GM19238 (cell line): Measurements from ENCODE around the gene KRT76.
"Not testable (repeated sequence)": the region's sequence is repeated elsewhere in the genome, so short reads cannot be mapped to it uniquely, and the experiment has no call there.

Experiments used
- DNase-seq: peaks from one replicate; pipeline ENCODE4 v3.0.0; 2011; ENCODE audit warnings: low spot score; ENCODE audit not compliant: insufficient read length

Gene KRT76

DNA sequence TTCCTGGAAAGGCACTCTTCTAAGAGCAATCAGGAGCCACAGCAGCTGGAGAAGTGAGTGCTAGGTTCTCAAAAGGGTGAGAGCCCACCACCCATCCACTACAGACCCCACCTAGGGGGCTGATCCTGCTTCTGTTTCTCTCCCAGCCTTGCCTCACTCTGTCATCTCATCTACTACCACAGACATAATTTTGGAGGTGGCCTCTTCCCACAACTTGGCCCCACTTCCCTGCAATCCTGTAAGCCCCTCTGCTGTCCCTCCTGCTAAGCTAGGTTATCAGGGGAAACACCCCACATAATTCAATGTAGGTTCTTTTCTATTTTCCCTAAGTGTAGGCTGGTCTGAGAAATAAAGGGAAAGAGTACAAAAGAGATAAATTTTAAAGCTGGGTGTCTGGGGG is 16.5 kb downstream of the KRT76 start:
- no peak for DNase-seq

- DNase-seq = no peak
Measured at GRCh38 chr12:52759695-52760094, 17.4 kb downstream of the KRT76 start.

DNA sequence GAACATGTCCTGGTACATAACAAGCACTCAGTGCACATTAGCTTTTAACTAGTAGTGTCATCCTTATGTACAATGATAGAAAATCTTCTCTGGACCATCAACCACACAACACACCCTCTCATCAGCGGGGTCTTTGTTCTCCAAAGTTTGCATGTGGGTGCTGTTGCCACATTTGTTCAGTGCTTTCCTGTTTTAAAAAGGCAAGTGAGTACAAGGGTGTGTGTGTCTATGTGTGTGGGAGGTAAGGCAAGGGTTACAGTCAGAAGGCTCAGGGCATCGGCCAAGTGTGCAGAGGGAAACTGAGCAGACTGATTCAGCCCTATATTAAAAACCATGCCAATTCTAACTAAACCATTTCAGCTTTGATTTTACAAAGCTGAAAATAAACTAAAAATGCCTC is 17.9 kb downstream of the KRT76 start:
- DNase-seq = no peak

DNA sequence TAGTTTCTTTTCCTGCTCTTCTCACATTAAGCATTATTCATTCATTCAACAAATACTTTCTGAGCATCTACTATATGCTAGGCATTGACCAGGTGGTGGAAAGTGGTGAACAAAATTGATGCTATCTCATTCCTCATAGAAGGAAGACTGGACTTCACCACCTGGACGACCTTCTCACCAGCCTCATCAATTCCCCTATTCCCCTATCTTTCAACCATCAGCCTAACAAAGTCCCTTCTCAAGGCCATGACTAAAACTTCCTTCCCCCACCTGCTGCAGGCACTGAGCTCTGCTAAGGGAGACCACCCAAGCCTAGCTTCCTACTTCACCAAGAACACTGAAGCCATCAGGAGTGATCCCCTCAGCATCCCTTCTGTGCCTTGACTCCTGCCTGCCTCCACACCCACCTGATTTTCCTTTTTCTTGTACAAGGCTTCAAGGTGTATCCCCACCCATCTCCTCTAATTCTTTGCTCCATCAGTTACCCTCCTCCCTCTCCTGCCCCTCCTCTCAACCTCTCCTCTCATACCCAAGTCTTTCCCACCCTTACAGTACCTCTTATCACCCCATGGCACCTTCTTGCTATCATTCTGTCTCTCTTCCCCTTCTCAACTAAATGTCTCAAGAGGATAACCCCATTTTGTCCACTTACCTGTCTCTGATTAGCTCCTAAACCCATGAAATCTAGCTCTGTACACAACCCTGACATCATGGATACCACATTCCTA is 19.5 kb downstream of the KRT76 start:
- DNase-seq = no peak

DNA sequence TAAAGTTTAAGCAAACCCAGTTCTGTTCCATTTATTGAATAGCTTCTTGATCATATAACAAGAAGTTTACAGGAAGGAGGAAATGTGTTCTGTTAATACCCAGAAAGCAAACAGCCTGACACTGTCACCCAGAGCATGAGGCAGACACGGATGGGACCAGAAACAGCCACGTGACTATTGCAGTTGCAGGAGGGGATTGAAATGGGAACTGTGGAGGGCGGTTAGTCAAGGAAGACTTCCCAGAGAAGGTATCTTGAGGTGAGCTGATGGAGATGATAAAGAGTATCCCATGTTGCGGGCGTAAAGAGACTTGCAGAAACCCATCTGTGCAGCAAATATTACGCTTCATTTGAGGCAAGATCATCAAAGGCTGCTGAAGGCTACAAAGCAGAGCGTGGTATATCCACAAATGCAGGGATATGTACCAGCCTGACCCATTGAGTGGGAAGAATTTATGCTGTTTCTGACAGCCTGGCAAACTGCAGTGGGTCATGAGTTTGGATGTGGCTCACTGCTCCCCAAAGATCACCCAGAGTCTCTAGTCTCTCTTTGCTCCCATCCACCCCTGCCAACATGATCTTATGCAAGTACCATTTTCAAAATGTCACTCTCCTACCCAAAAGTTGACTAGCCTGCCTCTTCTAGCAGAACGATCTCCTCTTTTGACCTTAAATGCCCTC is 20.7 kb downstream of the KRT76 start:
- DNase-seq = no peak

DNA sequence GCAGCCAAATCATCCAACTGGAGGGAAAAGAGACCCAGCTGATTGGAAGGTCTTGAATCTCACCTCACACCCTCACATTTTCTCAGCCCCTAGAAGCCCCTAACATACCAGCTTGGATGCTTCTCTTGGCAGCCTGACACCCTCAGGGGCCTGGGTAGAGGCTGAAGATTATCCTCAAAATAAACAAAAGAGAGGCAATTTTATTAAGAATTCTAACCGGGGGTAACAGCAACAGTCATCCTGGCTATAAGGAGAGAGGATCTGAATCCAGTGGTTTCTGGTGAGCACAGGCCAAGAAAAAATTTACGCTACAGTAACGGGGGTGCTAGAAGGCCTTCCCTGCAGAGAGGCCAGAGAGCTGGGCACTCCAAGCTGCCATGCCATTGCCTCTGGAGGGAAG is 21.6 kb downstream of the KRT76 start:
- no peak for DNase-seq

DNA sequence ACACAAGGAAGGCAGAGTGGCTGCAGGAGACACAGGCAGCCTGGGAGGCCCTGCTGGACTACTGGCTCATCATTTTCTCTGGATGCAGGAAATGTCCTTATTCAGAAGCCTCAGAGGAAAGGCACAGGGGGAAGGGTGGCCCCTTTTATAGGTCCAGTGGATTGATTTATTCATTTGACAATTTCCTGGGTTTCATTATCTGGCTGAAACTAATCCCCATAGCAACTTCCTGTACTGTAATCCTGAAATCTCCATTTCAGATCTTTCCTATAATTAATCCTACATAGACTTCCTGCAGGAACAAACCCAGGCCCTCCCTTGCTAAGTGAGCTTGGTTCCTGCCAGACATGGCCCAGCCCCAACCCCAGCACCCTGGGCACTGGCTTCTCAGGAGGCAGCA is 23.0 kb downstream of the KRT76 start:
- no peak for DNase-seq

DNA sequence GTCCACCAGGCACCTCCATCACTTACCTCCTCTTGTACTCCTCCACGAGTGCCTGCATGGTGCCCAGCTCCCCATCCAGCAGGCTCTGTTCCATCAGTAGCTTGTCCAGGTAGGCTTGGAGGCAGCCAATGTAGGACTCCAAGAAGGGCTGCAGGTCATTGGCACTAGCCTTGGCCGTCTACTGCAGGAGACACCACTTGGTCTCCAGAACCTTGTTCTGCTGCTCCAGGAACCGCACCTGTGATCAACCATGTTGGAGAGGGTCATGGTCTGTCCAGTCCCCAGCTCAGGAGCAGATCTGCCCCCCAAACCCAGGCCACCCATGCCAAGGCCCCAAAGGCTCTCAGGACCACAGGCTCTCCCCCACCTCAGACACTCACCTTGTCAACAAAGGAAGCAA is 23.9 kb downstream of the KRT76 start:
- no peak for DNase-seq

- DNase-seq = no peak
Measured at GRCh38 chr12:52752516-52752915, 24.6 kb downstream of the KRT76 start.

DNA sequence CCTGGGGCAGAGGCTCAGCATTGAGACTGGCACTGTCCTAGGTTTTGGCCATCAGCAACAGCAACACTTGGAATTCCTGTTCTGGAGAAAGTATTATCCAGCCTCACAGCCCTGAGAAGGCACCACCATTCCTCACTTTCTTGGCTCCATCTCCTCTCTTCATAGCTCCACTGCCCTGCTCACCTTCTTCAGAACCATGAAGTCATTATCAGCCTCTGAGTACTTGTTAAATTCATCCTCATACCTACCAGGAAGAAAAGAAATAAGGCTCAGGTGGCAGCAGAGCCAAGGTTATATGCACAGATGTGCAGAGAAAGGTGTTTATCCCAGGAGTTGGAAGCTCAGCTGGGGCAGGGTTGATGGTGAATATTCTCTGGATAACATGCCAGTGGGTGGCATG is 25.4 kb downstream of the KRT76 start:
- no peak for DNase-seq

DNA sequence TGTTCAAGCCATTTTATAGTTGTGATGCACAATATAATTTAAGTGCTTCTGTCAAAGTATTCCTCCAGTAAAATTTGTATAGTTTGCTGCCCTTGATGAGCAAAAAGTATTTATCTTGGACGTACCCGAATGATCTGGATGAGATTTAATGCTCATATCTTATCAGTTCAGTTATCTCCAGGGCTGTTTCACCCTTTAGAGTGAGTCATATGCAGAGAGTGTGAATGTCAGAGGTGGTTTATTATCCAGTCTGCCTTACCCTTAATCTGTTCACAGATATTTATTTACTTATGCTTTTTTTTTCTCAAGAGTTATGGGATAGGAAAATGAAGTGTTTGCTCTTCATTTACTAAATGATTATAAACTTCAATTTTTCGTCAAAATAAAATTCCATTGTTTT is 26.6 kb downstream of the KRT76 start:
- not testable (repeated sequence) for DNase-seq

- no peak for DNase-seq
Measured at GRCh38 chr12:52749827-52750226, 27.3 kb downstream of the KRT76 start.

GRCh38 chr12:52748578-52748977 is 28.6 kb downstream of the KRT76 start:
- DNase-seq = no peak

DNA sequence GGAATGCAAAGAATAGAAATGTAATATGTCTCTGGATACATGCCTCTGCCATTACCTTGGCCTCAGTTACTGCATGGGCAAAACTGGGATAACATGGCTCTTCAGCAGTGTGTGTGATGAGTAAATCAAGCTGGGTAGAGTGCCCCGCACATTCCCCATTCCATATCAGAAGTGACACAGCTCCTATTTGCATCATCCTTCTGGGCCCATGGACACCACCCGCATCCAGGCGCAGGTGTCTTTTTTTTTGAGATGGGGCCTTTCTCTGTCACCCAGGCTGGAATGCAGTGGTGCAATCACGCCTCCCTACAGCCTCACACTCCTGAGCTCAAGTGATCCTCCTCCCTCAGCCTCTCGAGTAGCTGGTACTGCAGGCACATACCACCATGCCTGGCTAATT is 31.6 kb downstream of the KRT76 start:
- DNase-seq = no peak

DNA sequence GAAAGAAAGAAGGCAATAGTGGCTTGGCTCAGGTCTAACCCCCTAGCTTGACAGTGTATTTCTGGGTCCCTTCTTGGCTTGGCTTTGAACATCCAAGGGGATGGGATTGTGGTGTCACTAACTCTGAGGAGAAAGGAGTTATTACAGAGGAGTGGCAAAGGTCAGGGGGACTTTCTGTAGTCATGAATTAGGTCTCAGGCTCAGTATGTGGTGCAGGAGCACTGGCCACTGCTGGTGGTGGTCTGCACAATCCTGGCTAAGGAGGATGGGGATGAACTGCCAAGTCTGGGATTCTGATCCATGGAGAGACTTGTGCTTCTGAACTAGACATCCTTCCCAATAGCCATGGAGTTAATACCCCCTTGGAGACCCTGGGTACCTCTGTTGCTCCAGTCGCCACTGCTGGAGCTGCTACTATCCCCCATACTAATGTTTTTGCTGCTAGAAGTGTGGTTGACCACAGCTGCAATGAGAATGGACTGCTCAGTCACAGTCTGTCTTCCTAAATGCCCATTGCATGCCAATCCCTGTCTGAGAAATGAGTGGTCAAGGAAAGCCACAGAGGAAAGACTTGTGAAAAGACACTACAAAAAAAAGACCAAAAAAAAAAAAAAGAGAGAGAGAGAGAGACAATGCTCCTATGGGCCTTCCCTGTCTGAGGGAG is 32.5 kb downstream of the KRT76 start:
- no peak for DNase-seq

GRCh38 chr12:52742822-52743457 is 34.2 kb downstream of the KRT76 start:
- no peak for DNase-seq

- DNase-seq = no peak
Measured at GRCh38 chr12:52742196-52742580, 35.0 kb downstream of the KRT76 start.

DNA sequence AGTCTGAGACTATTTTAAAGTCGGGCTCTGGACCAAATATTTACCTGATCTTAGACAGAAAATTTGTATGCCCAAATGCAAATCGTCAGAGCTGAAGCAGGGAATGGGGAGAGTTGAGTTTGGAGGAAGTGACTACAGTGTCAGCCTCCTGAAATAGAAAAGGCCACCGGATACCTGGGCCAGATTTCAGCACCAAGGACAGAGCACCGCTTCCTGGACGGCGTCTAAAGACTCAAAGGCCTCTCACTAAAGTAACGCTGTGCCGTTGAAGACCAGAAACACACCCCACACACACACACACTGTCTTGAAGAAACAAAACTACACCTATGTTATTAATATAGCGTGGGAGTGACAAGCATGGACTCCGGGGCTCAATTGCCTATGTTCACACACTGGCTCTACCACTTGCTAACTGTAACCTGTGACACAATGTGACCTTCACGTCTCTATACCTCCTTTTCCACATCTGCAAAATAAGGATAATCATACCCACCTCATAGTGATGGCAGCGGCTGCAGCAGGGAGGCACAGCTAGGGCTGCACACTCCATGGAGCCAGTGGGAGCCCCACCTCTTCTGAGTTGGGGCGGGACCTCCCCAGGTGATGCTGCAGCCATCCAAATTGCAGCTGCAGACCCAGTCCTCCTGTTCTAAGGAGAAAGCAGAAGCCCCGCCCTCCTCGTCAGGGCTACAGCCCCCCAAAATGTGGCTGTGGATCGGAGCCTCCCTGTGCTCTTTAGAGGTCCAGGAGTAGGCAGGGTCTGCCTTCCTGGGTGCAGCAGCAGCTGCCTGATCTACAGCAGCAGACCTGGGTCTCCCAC is 35.6 kb downstream of the KRT76 start:
- peak; percentile 16 for DNase-seq

GRCh38 chr12:52740584-52740983 is 36.6 kb downstream of the KRT76 start:
- no peak for DNase-seq

DNA sequence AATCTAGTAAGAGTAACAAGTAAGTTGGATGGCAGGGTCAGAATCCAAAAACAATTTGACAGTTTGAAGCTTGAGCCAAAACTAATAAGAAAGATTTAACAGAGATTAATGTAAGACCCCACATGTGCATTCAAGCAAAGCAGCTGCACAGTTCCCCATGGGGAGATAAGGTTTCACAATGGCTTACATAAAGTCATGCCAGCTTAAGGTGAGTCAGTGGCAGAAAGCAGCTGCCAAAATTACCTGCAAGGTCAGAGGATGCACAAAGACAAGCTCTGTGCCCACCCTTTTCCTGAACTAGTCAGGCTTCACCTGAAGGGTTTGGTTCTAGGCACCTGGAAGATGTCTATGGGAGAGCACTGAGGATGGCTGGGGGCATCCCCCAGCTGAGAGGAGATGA is 37.2 kb downstream of the KRT76 start:
- no peak for DNase-seq
